ENCODE results near the gene TRAF1. TPM values are rescaled to one million over a fixed set of nuclear protein-coding genes. Genes with fewer than 3 reads are reported as not detected.

TRAF1 gene
- total RNA-seq, 2 experiments from 2014 or later = 51.6 to 52.9 TPM

GRCh38 chr9:120855827-120856670, 70.5 kb downstream of the TRAF1 start:
- ChIA-PET POLR2A (interaction anchor here (0.6 to 3.5 kb wide), 7 partner anchors 9 to 101 kb away, joined by 3 to 19 read pairs (median 3); partner anchors contain the start of gene PSMD5), CTCF (interaction anchor here (1.9 to 2.0 kb wide), 2 partner anchors 13 to 100 kb away, joined by 5 read pairs; no protein-coding TSS in a partner anchor)
- Mint-ChIP-seq H3K9me3 (ENCODE audit: insufficient read depth) (no peaks in the 10 kb centered on the region), H3K27me3 (ENCODE audit: low read depth) (no peaks in the 10 kb centered on the region), H3K4me3 (no peak overlapping the region), H3K27ac (peak overlapping the region; percentile 36), H3K36me3 (ENCODE audit: low read depth) (peaks cover 81% of the 10 kb centered on the region), H3K4me1 (ENCODE audit: low read depth) (no peaks in the 10 kb centered on the region)
- no peak for DNase-seq
- ATAC-seq = no peak

DNA sequence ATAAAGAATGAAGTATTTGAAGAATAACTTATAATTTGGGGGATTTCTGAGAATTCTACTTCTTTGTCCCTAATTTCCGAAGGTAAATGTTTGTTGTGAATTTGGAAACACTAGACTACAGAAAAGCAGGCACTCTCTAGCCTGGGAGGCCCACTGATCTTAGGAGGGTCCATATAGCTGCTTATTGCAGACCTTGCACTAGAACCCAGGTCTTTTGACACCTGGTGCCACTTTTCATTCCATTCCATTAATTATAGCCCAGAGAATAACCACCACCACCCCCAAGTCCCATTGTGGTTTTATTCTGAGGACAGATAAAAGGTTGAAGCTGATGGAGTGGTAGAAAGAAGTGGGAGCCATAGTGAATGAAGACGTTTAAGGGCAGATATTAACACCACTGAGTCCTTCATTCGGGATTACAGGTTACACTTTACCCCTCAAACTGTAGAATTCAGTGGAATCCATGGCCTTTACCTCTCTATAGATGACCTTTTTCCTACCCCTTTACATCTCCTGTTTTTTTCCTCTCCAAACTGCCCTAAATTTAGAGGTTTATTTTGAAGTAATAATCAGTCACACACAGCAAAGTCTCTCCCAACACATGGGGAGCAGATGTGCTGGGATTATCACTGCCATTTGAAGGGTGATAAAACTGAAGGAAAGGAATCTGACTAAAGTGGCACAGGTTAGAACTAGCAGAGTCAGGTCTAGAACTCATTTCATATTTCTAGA, 71.8 kb downstream of the TRAF1 start:
- Mint-ChIP-seq H3K36me3 (ENCODE audit: low read depth) (peaks cover 79% of the 10 kb centered on the region), H3K27me3 (ENCODE audit: low read depth) (no peaks in the 10 kb centered on the region), H3K4me1 (ENCODE audit: low read depth) (peaks cover 4% of the 10 kb centered on the region), H3K27ac (peak overlapping the region; percentile 54), H3K9me3 (ENCODE audit: insufficient read depth) (no peaks in the 10 kb centered on the region), H3K4me3 (no peak overlapping the region)
- ChIA-PET POLR2A (interaction anchor here (0.6 to 3.5 kb wide), 4 partner anchors 8 to 21 kb away, joined by 3 to 19 read pairs (median 8); partner anchors contain the start of gene PSMD5), CTCF (no interaction called here)
- no peak for DNase-seq
- ATAC-seq = no peak

DNA sequence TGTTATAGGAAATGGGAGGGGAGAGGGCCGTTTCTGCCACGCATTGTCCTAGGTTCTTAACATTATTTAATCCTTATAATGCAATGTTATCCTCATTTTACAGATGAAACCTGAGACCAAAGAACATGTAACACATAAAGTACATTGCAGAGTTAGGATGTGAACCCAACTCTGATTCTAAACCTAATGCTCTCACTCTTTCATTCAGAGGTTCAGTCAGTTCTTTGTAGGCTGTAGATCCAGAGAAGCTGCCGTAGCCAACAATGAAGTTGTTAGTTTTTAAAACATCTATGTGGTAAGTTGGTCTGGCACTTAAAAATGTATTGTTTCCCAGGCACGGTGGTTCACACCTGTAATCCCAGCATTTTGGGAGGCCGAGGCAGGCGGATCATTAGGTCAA, 73.4 kb downstream of the TRAF1 start:
- Mint-ChIP-seq H3K4me1 (ENCODE audit: low read depth) (peaks cover 11% of the 10 kb centered on the region), H3K27me3 (ENCODE audit: low read depth) (no peaks in the 10 kb centered on the region), H3K27ac (no peak overlapping the region), H3K9me3 (ENCODE audit: insufficient read depth) (no peaks in the 10 kb centered on the region), H3K36me3 (ENCODE audit: low read depth) (peaks cover 75% of the 10 kb centered on the region), H3K4me3 (no peak overlapping the region)
- ATAC-seq (no peak), DNase-seq (no peak)
- CTCF ChIA-PET = interaction anchor here (1.1 to 1.3 kb wide), 2 partner anchors 12 to 97 kb away, joined by 3 to 6 read pairs; no protein-coding TSS in a partner anchor
- POLR2A ChIA-PET = interaction anchor here (0.9 to 3.0 kb wide), 2 partner anchors 10 to 72 kb away, joined by 3 to 13 read pairs; partner anchors contain the start of gene PSMD5

Other genes with a start within 250 kb of the TRAF1 start
- gene MEGF9, start 212.3 kb downstream of the TRAF1 start, total RNA-seq = 1 to 10 TPM; 6.3 to 6.7 TPM
- 10 to 100 TPM; 90.0 to 90.9 TPM for gene FBXW2, start 133.4 kb downstream of the TRAF1 start, total RNA-seq
- gene PSMD5, start 83.9 kb downstream of the TRAF1 start, total RNA-seq = 10 to 100 TPM; 47.9 to 50.7 TPM
- 100 to 1,000 TPM; 273 to 290 TPM for gene PHF19, start 49.6 kb downstream of the TRAF1 start, total RNA-seq
- 1 to 10 TPM; 1.3 to 2.3 TPM for gene C5, start 123.5 kb upstream of the TRAF1 start, total RNA-seq
- 10 to 100 TPM; 80.8 to 84.3 TPM for gene CNTRL, start 148.2 kb upstream of the TRAF1 start, total RNA-seq

All from activated CD8-positive, alpha-beta T cell treated with anti-CD3 and anti-CD28 coated beads, Interleukin-2, amount 10 ng/mL, durations not matched to agents 7 days and 5 days (primary cell).